HCT116 (cell line): ENCODE measurements around the gene MLPH. TPM values are rescaled to one million over a fixed set of nuclear protein-coding genes. Genes with fewer than 3 reads are reported as not detected.
"Not testable (repeated sequence)": the region's sequence is repeated elsewhere in the genome, so short reads cannot be mapped to it uniquely, and the experiment has no call there.

ENCODE experiments used
- ATAC-seq: fragments of 200-7000 bp; cut with Tn5 transposase; 2 replicates; pipeline ENCODE4 v1.9.1; 2020; ENCODE audit warnings: mild to moderate bottlenecking, moderate library complexity
- BruUV-seq: library from RNA; stranded (reverse); fragments of 400-500 nt; replicated peaks from 2 replicates; lab custom pipeline; 2021; lab: Mats Ljungman, UMichigan
- CTCF ChIA-PET: fragments of 300-600 bp; sonication (Branson Sonifier 250); formaldehyde crosslinking; loops from one replicate; lab custom pipeline; 2021; ENCODE audit warnings: antibody characterized with exemption; lab: Charles Lee
- POLR2A ChIA-PET: fragments of 300-600, 350-600 bp; sonication (Branson Sonifier 250); formaldehyde crosslinking; loops from one replicate; lab custom pipeline; 2021; ENCODE audit warnings: antibody characterized with exemption; lab: Charles Lee
- RAD21 ChIA-PET, 2 experiments: fragments of 300-600 bp; sonication (Branson Sonifier 250); formaldehyde crosslinking; loops; one replicate each; lab custom pipeline; 2023; ENCODE audit warnings: low total read pairs in 2 of 2; ENCODE audit not compliant: uncharacterized antibody in 2 of 2, unreplicated experiment in 2 of 2, low non-redundant PET in 1 of 2; lab: Charles Lee
- DNase-seq: peaks from one replicate; pipeline ENCODE4 v3.0.0-alpha.2; 2010; ENCODE audit warnings: low read depth, low spot score
- H2AFZ ChIP-seq: fragments of 200-600 bp; shearing (Covaris generic), sonication (generic); 2 replicates; pipeline ENCODE4 v1.6.1; 2017; ENCODE audit warnings: low read depth, mixed run types, mixed read lengths, antibody characterized with exemption, low read length; ENCODE audit not compliant: poor library complexity, severe bottlenecking
- H3K27ac ChIP-seq: 2 replicates; pipeline ENCODE4 v1.5.1; 2012; ENCODE audit warnings: low read depth, low read length
- H3K27me3 ChIP-seq: fragments of 200-600 bp; sonication (generic); 2 replicates; pipeline ENCODE4 v1.6.1; 2016; ENCODE audit warnings: mixed run types, low read length, mixed read lengths; ENCODE audit not compliant: insufficient read depth
- H3K36me3 ChIP-seq, 2 experiments: fragments of 200-500 bp in 1 of 2; fragments of 200-600 bp in 1 of 2; sonication (Bioruptor generic) in 1 of 2; sonication (generic) in 1 of 2; 2 replicates each; pipeline versions ENCODE4 v1.5.1 to v1.6.1; 2014 to 2016; ENCODE audit warnings: low read length in 2 of 2, inconsistent platforms in 1 of 2, mixed read lengths in 1 of 2, mixed run types in 1 of 2; ENCODE audit not compliant: insufficient read depth in 2 of 2, control insufficient read depth in 1 of 2
- H3K4me1 ChIP-seq, 2 experiments: fragments of 200-600 bp in 1 of 2; sonication (generic) in 1 of 2; 2 replicates each; pipeline versions ENCODE4 v1.5.1 to v1.6.1; 2012 to 2017; ENCODE audit warnings: low read length in 2 of 2, inconsistent platforms in 1 of 2, mild to moderate bottlenecking in 1 of 2, mixed read lengths in 1 of 2, mixed run types in 1 of 2, moderate library complexity in 1 of 2; ENCODE audit not compliant: insufficient read depth in 2 of 2, control insufficient read depth in 1 of 2
- H3K4me2 ChIP-seq: fragments of 200-600 bp; sonication (generic); 2 replicates; pipeline ENCODE4 v1.6.1; 2017; ENCODE audit warnings: mixed run types, low read length, mixed read lengths
- H3K4me3 ChIP-seq, 2 experiments: fragments of 200-600 bp in 1 of 2; sonication (generic) in 1 of 2; replicated peaks in 1 of 2; 2 replicates each; pipeline ENCODE4 v1.5.1; 2011 to 2016; ENCODE audit warnings: low read length in 2 of 2, control low read depth in 1 of 2, low read depth in 1 of 2, mild to moderate bottlenecking in 1 of 2, mixed read lengths in 1 of 2, mixed run types in 1 of 2
- H3K79me2 ChIP-seq: fragments of 200-600 bp; sonication (generic); 2 replicates; pipeline ENCODE4 v1.6.1; 2017; ENCODE audit warnings: mild to moderate bottlenecking, mixed run types, low read length, moderate library complexity, mixed read lengths; ENCODE audit not compliant: insufficient read depth
- H3K9ac ChIP-seq: fragments of 200-600 bp; sonication (generic); 2 replicates; pipeline ENCODE4 v1.6.1; 2016; ENCODE audit warnings: low read length, mixed read lengths
- H3K9me2 ChIP-seq: fragments of 200-600 bp; sonication (generic), shearing (Covaris generic); 2 replicates; pipeline ENCODE4 v1.6.1; 2017; ENCODE audit warnings: mixed run types, mild to moderate bottlenecking, moderate library complexity; ENCODE audit not compliant: insufficient read depth
- H3K9me3 ChIP-seq, 2 experiments: fragments of 200-500 bp in 1 of 2; fragments of 200-600 bp in 1 of 2; sonication (Bioruptor generic) in 1 of 2; sonication (generic) in 1 of 2; 2 replicates each; pipeline ENCODE4 v1.6.1; 2014 to 2017; ENCODE audit warnings: low read length in 2 of 2, mixed read lengths in 2 of 2, inconsistent platforms in 1 of 2, low read depth in 1 of 2, mild to moderate bottlenecking in 1 of 2, mixed run types in 1 of 2, moderate library complexity in 1 of 2; ENCODE audit not compliant: control insufficient read depth in 1 of 2, insufficient read depth in 1 of 2
- H4K20me1 ChIP-seq: fragments of 200-600 bp; sonication (generic), shearing (Covaris generic); 2 replicates; pipeline ENCODE4 v1.6.1; 2017; ENCODE audit warnings: mixed run types, mild to moderate bottlenecking, moderate library complexity; ENCODE audit not compliant: insufficient read depth
- CTCF ChIP-seq, 3 experiments: fragments of 200-600 bp in 1 of 3; sonication (generic) in 1 of 3; IDR thresholded peaks in 2 of 3; conservative IDR thresholded peaks in 1 of 3; 2 replicates each; pipeline ENCODE4 v1.5.1; 2012 to 2017; ENCODE audit warnings: low read depth in 2 of 3, low read length in 2 of 3, antibody characterized with exemption in 1 of 3, borderline replicate concordance in 1 of 3, control low read depth in 1 of 3, mild to moderate bottlenecking in 1 of 3, mixed read lengths in 1 of 3, mixed run types in 1 of 3, moderate library complexity in 1 of 3; ENCODE audit not compliant: insufficient read depth in 1 of 3
- ELF1 ChIP-seq: IDR thresholded peaks from 2 replicates; pipeline ENCODE4 v1.6.1; 2012; ENCODE audit warnings: low read depth, borderline replicate concordance
- JUND ChIP-seq: IDR thresholded peaks from 2 replicates; pipeline ENCODE4 v1.6.1; 2012
- POLR2A ChIP-seq: IDR thresholded peaks from 2 replicates; pipeline ENCODE4 v1.7.0; 2011; ENCODE audit warnings: borderline replicate concordance; ENCODE audit not compliant: insufficient read depth, insufficient read length; ENCODE audit errors: extremely low read depth
- POLR2AphosphoS5 ChIP-seq: IDR thresholded peaks from 2 replicates; pipeline ENCODE4 v1.6.1; 2011; ENCODE audit warnings: mild to moderate bottlenecking, low read depth, low read length, moderate library complexity
- intact Hi-C: fragments of 100-400 bp; cut with micrococcal nuclease; formaldehyde crosslinking; loops from 2 replicates; pipeline ENCODE4 v1.10.0; 2022
- total RNA-seq: library from RNA; stranded (reverse); gene quantifications from one replicate; pipeline ENCODE4 v1.2.1, GENCODE V29; 2021; ENCODE audit not compliant: unreplicated experiment

The MLPH gene
- total RNA-seq, 1 experiment from 2014 or later: 81.4 TPM

DNA sequence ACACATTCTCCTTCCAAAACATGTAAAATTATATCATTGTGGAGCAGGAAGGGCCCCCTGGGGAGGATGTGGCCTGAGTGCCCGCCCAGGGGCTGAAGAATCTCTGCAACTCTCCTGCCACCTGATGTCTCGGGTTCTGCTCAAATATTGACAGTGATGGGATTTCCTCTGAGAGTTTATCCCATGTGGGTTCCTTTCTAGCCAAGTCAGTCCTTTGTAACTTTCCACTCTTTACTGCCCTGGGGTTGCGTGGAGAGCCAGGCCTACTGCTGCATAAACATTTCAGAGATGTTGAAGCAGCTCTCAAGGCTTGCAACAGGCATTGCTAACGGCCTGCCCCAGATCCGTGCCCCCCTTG is 107.4 kb downstream of the MLPH start (continued):
- TF ChIP-seq CTCF (IDR thresholded peaks at IDR 0.05 in 2 of 3, conservative IDR thresholded peaks at IDR 0.05 in 1 of 3; ENCODE audit: borderline replicate concordance in 1 of 3, insufficient read depth in 1 of 3, low read depth in 2 of 3, low read length in 2 of 3) (no peak), ELF1 (no peak), POLR2AphosphoS5 (no peak), JUND (no peak), POLR2A (no peak)

GRCh38 chr2:237595829-237596519 is 108.9 kb downstream of the MLPH start:
- intact Hi-C loops, H3K27ac ChIP-seq, H3K36me3 ChIP-seq, H2AFZ ChIP-seq, H3K4me3 ChIP-seq, H3K9me3 ChIP-seq, ATAC-seq, DNase-seq, RAD21 ChIA-PET, H3K9ac ChIP-seq, H3K27me3 ChIP-seq, BruUV-seq, H4K20me1 ChIP-seq, H3K79me2 ChIP-seq, H3K9me2 ChIP-seq, POLR2A ChIA-PET: not testable (repeated sequence)
- Histone ChIP-seq H3K4me2 (peak overlapping the region; percentile 28; the same call in 1 of the 2 replicates), H3K4me1 (peaks cover 7 to 16% of the 10 kb centered on the region in 2 experiments; a peak in 3 of 4 replicates)
- CTCF ChIA-PET: interaction anchor here (1.0 kb wide), 1 partner anchor 24 kb away, joined by 3 read pairs; no protein-coding TSS in a partner anchor
